Tibial artery (tissue), 4 donors: Measurements from ENCODE around the gene RHEBL1.

Source experiments
- DNase-seq, 2 donors: peaks; one replicate each; pipeline ENCODE4 v3.0.0-alpha.2; 2019
- H3K27ac ChIP-seq, 2 donors: fragments of 200-600 bp; sonication (generic) in 1 of 2; 1 replicate in 1 of 2; 2 replicates in 1 of 2; pipeline ENCODE4 v1.5.1; 2018 to 2019; ENCODE audit warnings: mild to moderate bottlenecking in 1 of 2
- H3K27me3 ChIP-seq, 2 donors: fragments of 200-600 bp; sonication (generic) in 1 of 2; one replicate each; pipeline versions ENCODE4 v1.5.1 to v1.6.0; 2016 to 2019
- H3K36me3 ChIP-seq, 3 donors: fragments of 200-600 bp; sonication (generic) in 2 of 3; one replicate each; pipeline ENCODE4 v1.5.1; 2016 to 2019; ENCODE audit warnings: mild to moderate bottlenecking in 2 of 3
- H3K4me1 ChIP-seq, 4 donors: fragments of 200-600 bp; sonication (generic) in 2 of 4; 1 replicate in 3 of 4; 2 replicates in 1 of 4; pipeline ENCODE4 v1.5.1; 2016 to 2019
- H3K4me3 ChIP-seq, 2 donors: fragments of 200-600 bp; sonication (generic) in 1 of 2; 1 replicate in 1 of 2; 2 replicates in 1 of 2; pipeline ENCODE4 v1.5.1; 2018 to 2019; ENCODE audit warnings: mild to moderate bottlenecking in 2 of 2
- H3K9me3 ChIP-seq, 3 donors: fragments of 200-600 bp; sonication (generic) in 1 of 3; one replicate each; pipeline ENCODE4 v1.5.1; 2016 to 2019
- intact Hi-C: fragments of 100-400 bp; cut with DNase I; formaldehyde crosslinking; loops from one replicate; pipeline ENCODE4 v1.15.0; 2023; ENCODE audit warnings: low total_unique reads
- TF ChIP-seq, protein P1 (sequence below), 2 experiments: fragments of 200-600 bp in 1 of 2; fragments of 450-650 bp in 1 of 2; IDR thresholded peaks; one replicate each; pipeline ENCODE4 v1.5.1; 2017 to 2019; ENCODE audit warnings: antibody characterized with exemption in 2 of 2, mild to moderate bottlenecking in 1 of 2, moderate library complexity in 1 of 2

The RHEBL1 gene

DNA sequence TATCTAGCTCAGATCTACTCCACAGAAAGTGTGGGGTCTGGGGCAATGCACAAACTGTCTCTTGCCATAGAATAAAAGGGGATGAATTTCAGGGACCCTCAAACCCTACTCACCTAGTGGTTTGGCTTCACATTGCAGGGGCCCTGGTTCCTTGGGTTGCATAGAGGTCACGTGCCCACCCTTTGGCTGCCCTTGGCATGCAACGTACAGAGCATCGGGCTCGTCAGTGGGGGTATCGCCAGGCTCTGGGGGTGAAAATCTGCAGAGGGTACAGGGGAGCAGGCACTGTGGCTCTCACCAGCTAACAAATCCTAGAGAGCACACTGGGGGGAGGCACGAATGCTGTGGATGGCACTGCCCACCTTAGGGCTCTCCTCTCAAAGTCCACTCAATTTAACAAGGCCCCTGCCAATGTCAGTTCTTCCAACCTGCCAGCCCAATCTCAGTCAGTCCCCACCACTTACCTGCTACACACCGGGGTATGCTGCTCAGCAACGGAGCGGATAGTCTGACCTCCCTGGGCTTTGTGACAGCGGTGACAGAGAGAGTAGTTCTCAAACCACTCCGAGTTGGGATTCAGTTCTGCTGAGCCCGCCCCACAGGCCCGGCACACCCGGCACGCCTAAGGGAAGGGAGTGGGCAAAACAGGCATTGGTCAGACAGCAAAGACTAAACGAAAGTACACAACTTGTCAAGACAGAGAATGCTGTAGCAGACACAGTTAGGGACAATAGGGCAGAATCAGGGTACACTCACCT, 17.1 kb downstream of the RHEBL1 start:
- no peaks in the 10 kb centered on the region for H3K9me3 ChIP-seq
- TF ChIP-seq, protein P1, sequence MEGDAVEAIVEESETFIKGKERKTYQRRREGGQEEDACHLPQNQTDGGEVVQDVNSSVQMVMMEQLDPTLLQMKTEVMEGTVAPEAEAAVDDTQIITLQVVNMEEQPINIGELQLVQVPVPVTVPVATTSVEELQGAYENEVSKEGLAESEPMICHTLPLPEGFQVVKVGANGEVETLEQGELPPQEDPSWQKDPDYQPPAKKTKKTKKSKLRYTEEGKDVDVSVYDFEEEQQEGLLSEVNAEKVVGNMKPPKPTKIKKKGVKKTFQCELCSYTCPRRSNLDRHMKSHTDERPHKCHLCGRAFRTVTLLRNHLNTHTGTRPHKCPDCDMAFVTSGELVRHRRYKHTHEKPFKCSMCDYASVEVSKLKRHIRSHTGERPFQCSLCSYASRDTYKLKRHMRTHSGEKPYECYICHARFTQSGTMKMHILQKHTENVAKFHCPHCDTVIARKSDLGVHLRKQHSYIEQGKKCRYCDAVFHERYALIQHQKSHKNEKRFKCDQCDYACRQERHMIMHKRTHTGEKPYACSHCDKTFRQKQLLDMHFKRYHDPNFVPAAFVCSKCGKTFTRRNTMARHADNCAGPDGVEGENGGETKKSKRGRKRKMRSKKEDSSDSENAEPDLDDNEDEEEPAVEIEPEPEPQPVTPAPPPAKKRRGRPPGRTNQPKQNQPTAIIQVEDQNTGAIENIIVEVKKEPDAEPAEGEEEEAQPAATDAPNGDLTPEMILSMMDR (IDR thresholded peaks at IDR 0.05) = no peak
- DNase-seq = no peak
- H3K27me3 ChIP-seq = no peaks in the 10 kb centered on the region
- intact Hi-C loops = no loop called here
- H3K27ac ChIP-seq = no peak overlapping the region
- H3K4me1 ChIP-seq = peaks cover 0 to 31% (median 25%) of the 10 kb centered on the region in 4 donors
- no peak overlapping the region for H3K4me3 ChIP-seq
- peaks cover 58 to 75% (median 74%) of the 10 kb centered on the region in 3 donors for H3K36me3 ChIP-seq

DNA sequence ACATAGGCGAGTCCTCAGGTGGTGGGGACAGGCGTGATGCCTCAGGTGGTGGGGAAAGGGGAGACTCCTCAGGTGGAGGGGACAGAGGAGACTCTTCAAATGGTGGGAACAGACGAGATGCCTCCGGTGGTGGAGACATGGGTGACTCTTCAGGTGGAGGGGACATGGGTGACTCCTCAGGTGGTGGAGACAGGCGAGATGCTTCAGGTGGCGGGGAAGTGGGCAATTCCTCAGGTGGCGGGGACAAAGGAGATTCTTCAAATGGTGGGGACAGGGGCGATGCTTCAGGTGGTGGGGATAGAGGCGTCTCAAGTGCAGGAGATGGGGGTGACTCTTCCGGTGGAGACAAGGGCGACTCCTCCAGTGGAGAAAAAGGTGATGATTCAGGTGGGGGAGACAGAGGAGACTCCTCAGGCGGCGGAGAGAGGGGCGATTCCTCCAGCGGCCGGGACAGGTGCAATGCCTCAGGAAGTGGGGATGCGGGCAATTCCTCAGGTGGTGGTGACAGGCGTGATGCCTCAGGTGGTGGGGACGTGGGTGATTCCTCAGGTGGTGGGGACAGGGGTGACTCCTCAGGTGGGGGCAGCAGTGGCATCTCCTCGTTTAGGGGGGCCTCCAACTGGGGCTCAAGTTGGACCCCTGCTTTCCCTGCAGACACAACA, 17.9 kb downstream of the RHEBL1 start:
- intact Hi-C loops = no loop called here
- TF ChIP-seq, protein P1 (IDR thresholded peaks at IDR 0.05) = no peak

DNA sequence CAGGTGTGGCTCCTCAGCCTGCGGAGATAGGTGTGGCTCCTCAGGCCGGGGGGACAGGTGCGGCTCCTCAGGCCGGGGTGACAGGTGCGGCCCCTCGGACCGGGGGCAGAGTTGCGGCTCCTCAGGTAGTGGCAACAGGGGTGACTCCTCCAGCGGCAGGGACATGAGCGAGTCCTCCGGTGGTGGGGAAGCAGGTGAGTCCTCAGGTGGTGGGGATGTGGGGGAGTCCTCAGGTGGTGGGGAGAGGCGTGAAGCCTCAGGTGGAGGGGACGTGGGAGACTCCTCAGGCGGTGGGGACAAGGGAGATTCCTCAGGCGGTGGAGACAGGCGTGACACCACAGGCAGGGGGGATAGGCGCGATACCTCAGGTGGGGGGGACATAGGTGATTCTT, 18.4 kb downstream of the RHEBL1 start:
- TF ChIP-seq, protein P1 (IDR thresholded peaks at IDR 0.05) = no peak
- Histone ChIP-seq H3K36me3 (peaks cover 69 to 87% (median 86%) of the 10 kb centered on the region in 3 donors), H3K27me3 (no peaks in the 10 kb centered on the region), H3K4me3 (no peak overlapping the region), H3K4me1 (peaks cover 0 to 19% (median 13%) of the 10 kb centered on the region in 4 donors), H3K27ac (no peak overlapping the region), H3K9me3 (no peaks in the 10 kb centered on the region)
- DNase-seq = no peak
- intact Hi-C loops = no loop called here

More for the DNA sequence above, 17.9 kb downstream of the RHEBL1 start:
- peaks cover 0 to 24% (median 18%) of the 10 kb centered on the region in 4 donors for H3K4me1 ChIP-seq
- no peak overlapping the region for H3K4me3 ChIP-seq
- no peaks in the 10 kb centered on the region for H3K9me3 ChIP-seq
- DNase-seq = no peak
- H3K36me3 ChIP-seq = peaks cover 63 to 81% (median 81%) of the 10 kb centered on the region in 3 donors
- H3K27ac ChIP-seq = no peak overlapping the region
- H3K27me3 ChIP-seq = no peaks in the 10 kb centered on the region

DNA sequence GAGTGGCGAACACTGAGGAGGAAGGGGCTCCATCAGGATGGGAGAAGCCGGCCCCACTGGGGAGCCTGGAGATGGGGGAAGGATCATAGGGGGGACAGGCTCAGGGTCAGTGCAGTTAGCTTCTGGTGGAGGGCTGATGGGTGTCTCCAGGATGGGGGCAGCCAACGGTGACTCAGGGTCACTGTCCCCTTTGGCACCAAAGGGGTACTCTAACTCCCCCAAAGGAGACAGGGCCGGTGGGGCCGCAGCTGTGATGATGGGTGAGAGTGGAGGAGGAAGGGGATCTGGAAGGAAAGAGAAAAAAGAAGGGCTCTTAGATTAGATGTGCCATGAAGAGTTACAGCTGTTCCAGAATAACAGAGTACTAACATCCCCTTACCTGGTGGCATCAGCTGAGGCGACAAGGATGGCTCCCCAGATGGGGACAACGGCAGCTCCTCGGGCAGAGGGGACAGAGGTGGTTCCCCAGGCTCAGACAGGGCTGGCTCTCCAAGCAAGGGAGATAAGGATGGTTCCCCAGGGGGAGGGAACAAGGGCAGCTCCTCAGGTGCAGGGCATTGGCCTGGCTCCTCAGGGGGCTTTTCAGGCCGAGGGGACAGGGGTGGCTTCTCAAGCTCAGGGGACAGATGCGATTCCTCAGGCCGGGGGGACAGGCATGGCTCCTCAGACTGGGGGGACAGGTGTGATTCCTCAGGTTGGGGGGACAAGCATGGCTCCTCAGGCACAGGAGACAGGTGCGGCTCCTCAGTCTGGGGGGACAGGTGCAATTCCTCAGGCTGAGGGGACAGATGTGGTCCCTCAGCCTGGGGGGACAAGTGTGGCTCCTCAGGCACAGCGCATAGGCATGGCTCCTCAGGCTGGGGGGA, 19.0 kb downstream of the RHEBL1 start:
- intact Hi-C loops = no loop called here
- DNase-seq = no peak
- Histone ChIP-seq H3K27me3 (no peaks in the 10 kb centered on the region), H3K27ac (no peak overlapping the region), H3K4me1 (peaks cover 0 to 12% (median 6%) of the 10 kb centered on the region in 4 donors), H3K36me3 (peaks cover 75 to 93% (median 92%) of the 10 kb centered on the region in 3 donors), H3K4me3 (no peak overlapping the region), H3K9me3 (no peaks in the 10 kb centered on the region)
- TF ChIP-seq, protein P1 (IDR thresholded peaks at IDR 0.05) = no peak

DNA sequence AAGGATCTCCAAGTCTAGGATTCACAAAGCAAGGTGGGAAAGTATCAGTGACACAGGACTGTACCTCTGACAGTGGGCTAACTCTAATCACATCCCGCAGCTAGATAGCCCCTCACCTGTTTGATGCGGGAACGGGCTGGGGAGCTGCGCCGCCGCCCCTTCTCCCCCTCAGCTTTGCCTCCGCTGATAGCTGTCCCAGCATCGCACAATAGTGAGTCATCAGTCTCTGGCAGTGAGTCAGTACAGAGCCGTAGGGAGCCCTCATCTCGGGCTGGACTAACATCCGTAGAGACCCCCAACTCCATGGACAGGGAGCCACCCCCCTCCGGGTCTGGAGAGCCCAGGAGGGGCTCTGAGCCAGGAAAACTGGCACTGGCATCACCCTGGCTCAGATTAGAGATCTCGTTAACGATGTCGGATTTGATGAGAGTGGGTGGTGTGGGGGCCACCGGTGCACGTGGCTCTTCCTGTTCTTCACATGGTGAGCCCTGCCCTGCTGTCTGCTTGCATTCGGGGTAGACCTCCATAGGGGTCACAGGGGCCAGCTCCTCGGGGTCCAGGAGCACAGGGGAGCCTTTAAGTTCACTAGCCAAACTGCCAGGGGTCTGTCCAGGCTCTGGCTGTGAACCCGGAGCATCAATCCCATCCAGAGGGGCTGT, 20.1 kb downstream of the RHEBL1 start:
- no peak overlapping the region for H3K4me3 ChIP-seq
- DNase-seq = no peak
- peaks cover 0 to 2% (median 0%) of the 10 kb centered on the region in 4 donors for H3K4me1 ChIP-seq
- no peak overlapping the region for H3K27ac ChIP-seq
- intact Hi-C loops = no loop called here
- H3K9me3 ChIP-seq = no peaks in the 10 kb centered on the region
- TF ChIP-seq, protein P1 (IDR thresholded peaks at IDR 0.05) = no peak
- peaks cover 85 to 100% (median 97%) of the 10 kb centered on the region in 3 donors for H3K36me3 ChIP-seq
- no peaks in the 10 kb centered on the region for H3K27me3 ChIP-seq
